Stomach (tissue), 4 donors: ENCODE data around the gene LRRTM2.

ENCODE experiments used
- CTCF ChIP-seq, 7 experiments: fragments of 450-650 bp in 4 of 7; fragments of 200-600 bp in 3 of 7; sonication (generic) in 3 of 7; IDR thresholded peaks; one replicate each; pipeline ENCODE4 v1.5.1; 2016 to 2019; ENCODE audit warnings: antibody characterized with exemption in 7 of 7, control low read depth in 2 of 7, mild to moderate bottlenecking in 1 of 7
- POLR2A ChIP-seq, 4 donors: fragments of 450-650 bp; IDR thresholded peaks; one replicate each; pipeline ENCODE4 v1.6.1; 2016; ENCODE audit warnings: antibody characterized with exemption in 4 of 4, control low read depth in 2 of 4, mild to moderate bottlenecking in 1 of 4, moderate library complexity in 1 of 4
- POLR2AphosphoS5 ChIP-seq, 3 donors: sonication (generic); formaldehyde crosslinking; IDR thresholded peaks; one replicate each; pipeline ENCODE4 v1.6.1; 2016; ENCODE audit warnings: antibody characterized with exemption in 3 of 3

DNA sequence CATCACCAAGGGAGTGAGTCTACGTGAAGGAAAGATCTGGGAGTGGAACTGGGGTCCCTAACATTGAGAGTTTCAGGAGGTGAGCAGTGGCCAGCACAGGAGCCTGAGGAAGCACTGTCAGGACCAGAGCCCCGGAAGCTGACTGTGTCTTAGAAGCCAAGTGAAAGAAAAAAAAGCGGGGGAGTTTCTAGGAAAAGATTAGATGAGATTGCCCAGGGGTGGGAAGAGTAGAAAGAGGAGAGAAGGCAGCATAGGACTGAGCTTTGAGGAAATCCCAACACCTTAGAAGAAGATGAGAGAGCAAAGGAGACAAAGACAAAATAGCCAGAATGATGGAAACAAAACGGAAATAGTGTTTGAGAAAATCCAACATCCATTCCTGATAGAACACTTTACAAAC, 37.0 kb upstream of the LRRTM2 start:
- TF ChIP-seq POLR2A (IDR thresholded peaks at IDR 0.05) (no peak), POLR2AphosphoS5 (IDR thresholded peaks at IDR 0.05) (no peak), CTCF (IDR thresholded peaks at IDR 0.05) (no peak)
